Measurements from ENCODE around the gene MAK.

DNA sequence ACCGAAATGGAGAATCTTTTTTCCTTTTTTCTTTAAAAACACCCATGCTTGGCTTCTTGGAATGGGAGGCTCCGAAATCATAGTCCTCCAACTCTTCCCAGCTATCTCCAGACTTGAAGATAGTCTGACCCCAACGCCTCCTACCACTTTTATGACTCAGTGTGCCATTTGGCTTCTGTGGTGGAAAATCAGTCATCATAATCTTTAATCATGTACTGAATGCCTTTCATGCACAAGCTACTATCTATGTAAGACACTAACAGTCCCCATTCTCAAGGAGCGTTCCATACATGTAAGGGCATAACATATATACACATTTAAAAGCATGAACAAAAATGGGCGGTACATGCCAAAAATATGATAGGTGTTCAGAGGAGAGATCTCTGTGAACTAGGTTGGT is 46.7 kb downstream of the MAK start:
- TF ChIP-seq, protein P1, sequence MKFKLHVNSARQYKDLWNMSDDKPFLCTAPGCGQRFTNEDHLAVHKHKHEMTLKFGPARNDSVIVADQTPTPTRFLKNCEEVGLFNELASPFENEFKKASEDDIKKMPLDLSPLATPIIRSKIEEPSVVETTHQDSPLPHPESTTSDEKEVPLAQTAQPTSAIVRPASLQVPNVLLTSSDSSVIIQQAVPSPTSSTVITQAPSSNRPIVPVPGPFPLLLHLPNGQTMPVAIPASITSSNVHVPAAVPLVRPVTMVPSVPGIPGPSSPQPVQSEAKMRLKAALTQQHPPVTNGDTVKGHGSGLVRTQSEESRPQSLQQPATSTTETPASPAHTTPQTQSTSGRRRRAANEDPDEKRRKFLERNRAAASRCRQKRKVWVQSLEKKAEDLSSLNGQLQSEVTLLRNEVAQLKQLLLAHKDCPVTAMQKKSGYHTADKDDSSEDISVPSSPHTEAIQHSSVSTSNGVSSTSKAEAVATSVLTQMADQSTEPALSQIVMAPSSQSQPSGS (CRISPR knock-in tag; IDR thresholded peaks at IDR 0.05; ENCODE audit: borderline replicate concordance, low read depth) = no peak
- TF ChIP-seq, protein P2, sequence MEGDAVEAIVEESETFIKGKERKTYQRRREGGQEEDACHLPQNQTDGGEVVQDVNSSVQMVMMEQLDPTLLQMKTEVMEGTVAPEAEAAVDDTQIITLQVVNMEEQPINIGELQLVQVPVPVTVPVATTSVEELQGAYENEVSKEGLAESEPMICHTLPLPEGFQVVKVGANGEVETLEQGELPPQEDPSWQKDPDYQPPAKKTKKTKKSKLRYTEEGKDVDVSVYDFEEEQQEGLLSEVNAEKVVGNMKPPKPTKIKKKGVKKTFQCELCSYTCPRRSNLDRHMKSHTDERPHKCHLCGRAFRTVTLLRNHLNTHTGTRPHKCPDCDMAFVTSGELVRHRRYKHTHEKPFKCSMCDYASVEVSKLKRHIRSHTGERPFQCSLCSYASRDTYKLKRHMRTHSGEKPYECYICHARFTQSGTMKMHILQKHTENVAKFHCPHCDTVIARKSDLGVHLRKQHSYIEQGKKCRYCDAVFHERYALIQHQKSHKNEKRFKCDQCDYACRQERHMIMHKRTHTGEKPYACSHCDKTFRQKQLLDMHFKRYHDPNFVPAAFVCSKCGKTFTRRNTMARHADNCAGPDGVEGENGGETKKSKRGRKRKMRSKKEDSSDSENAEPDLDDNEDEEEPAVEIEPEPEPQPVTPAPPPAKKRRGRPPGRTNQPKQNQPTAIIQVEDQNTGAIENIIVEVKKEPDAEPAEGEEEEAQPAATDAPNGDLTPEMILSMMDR (IDR thresholded peaks at IDR 0.05) = no peak
- TF ChIP-seq, protein P3, sequence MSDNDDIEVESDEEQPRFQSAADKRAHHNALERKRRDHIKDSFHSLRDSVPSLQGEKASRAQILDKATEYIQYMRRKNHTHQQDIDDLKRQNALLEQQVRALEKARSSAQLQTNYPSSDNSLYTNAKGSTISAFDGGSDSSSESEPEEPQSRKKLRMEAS (CRISPR knock-in tag; IDR thresholded peaks at IDR 0.05) = no peak
- TF ChIP-seq SP1 (CRISPR knock-in tag; conservative IDR thresholded peaks at IDR 0.05) (no peak), ESRRA (CRISPR knock-in tag; IDR thresholded peaks at IDR 0.05; ENCODE audit: borderline replicate concordance) (no peak), CREM (CRISPR knock-in tag; IDR thresholded peaks at IDR 0.05) (no peak)

Data from WTC11 (cell line).